ENCODE results near the gene TMEM81.

DNA sequence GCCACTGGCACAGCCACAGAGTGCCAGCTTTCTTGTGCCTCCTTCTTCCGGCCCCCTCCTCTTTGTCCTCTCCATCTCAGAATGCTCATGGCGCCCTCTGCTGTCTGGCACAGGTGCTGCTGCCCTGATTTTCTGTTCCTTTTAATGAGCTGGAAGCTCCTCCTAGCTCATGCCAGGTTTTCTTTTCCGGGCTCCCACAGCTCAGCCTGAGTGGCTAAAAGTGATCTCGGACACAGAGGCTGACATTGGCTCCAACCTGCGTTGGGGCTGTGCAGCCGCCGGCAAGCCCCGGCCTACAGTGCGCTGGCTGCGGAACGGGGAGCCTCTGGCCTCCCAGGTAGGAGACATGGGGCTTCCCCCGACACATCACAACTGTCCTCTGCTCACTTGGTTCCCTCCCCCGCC is 22.6 kb downstream of the TMEM81 start:
- TF ChIP-seq, protein P1, sequence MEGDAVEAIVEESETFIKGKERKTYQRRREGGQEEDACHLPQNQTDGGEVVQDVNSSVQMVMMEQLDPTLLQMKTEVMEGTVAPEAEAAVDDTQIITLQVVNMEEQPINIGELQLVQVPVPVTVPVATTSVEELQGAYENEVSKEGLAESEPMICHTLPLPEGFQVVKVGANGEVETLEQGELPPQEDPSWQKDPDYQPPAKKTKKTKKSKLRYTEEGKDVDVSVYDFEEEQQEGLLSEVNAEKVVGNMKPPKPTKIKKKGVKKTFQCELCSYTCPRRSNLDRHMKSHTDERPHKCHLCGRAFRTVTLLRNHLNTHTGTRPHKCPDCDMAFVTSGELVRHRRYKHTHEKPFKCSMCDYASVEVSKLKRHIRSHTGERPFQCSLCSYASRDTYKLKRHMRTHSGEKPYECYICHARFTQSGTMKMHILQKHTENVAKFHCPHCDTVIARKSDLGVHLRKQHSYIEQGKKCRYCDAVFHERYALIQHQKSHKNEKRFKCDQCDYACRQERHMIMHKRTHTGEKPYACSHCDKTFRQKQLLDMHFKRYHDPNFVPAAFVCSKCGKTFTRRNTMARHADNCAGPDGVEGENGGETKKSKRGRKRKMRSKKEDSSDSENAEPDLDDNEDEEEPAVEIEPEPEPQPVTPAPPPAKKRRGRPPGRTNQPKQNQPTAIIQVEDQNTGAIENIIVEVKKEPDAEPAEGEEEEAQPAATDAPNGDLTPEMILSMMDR (IDR thresholded peaks at IDR 0.05; ENCODE audit: insufficient read depth, low read length), result peak; percentile 85
- no peak for TF ChIP-seq POLR2AphosphoS5 (IDR thresholded peaks at IDR 0.05; ENCODE audit: low read depth)
- TF ChIP-seq, protein P2, sequence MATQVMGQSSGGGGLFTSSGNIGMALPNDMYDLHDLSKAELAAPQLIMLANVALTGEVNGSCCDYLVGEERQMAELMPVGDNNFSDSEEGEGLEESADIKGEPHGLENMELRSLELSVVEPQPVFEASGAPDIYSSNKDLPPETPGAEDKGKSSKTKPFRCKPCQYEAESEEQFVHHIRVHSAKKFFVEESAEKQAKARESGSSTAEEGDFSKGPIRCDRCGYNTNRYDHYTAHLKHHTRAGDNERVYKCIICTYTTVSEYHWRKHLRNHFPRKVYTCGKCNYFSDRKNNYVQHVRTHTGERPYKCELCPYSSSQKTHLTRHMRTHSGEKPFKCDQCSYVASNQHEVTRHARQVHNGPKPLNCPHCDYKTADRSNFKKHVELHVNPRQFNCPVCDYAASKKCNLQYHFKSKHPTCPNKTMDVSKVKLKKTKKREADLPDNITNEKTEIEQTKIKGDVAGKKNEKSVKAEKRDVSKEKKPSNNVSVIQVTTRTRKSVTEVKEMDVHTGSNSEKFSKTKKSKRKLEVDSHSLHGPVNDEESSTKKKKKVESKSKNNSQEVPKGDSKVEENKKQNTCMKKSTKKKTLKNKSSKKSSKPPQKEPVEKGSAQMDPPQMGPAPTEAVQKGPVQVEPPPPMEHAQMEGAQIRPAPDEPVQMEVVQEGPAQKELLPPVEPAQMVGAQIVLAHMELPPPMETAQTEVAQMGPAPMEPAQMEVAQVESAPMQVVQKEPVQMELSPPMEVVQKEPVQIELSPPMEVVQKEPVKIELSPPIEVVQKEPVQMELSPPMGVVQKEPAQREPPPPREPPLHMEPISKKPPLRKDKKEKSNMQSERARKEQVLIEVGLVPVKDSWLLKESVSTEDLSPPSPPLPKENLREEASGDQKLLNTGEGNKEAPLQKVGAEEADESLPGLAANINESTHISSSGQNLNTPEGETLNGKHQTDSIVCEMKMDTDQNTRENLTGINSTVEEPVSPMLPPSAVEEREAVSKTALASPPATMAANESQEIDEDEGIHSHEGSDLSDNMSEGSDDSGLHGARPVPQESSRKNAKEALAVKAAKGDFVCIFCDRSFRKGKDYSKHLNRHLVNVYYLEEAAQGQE (IDR thresholded peaks at IDR 0.05; ENCODE audit: insufficient replicate concordance, low read depth), result no peak

Measured in HL-60 (cell line).